Vagina (tissue), 2 donors: ENCODE data around the gene PRCP. TPM values are rescaled to one million over a fixed set of nuclear protein-coding genes. Genes with fewer than 3 reads are reported as not detected.
A peak's percentile ranks its signal among the peaks of the same experiment; 100 is the strongest.
"Not testable (repeated sequence)": the region's sequence is repeated elsewhere in the genome, so short reads cannot be mapped to it uniquely, and the experiment has no call there.

Experiments
- DNase-seq, 2 donors: peaks; one replicate each; pipeline ENCODE4 v3.0.0-alpha.2; 2017; ENCODE audit errors: extremely low spot score in 2 of 2
- H3K27ac ChIP-seq: fragments of 200-600 bp; sonication (generic); one replicate; pipeline ENCODE4 v1.5.1; 2019
- H3K27me3 ChIP-seq: fragments of 200-600 bp; sonication (generic); one replicate; pipeline ENCODE4 v1.5.1; 2019
- H3K36me3 ChIP-seq, 2 donors: fragments of 200-600 bp; sonication (generic); one replicate each; pipeline ENCODE4 v1.5.1; 2017 to 2019
- H3K4me1 ChIP-seq: fragments of 200-600 bp; sonication (generic); one replicate; pipeline ENCODE4 v1.5.1; 2019
- H3K4me3 ChIP-seq, 2 donors: fragments of 200-600 bp; sonication (generic); 1 replicate in 1 of 2; 2 replicates in 1 of 2; pipeline ENCODE4 v1.5.1; 2016 to 2019
- H3K9me3 ChIP-seq: fragments of 200-600 bp; sonication (generic); one replicate; pipeline ENCODE4 v1.5.1; 2019
- CTCF ChIP-seq, 3 experiments: fragments of 450-650 bp in 2 of 3; fragments of 200-600 bp in 1 of 3; sonication (generic) in 1 of 3; IDR thresholded peaks; one replicate each; pipeline ENCODE4 v1.5.1; 2017 to 2019; ENCODE audit warnings: antibody characterized with exemption in 3 of 3, mild to moderate bottlenecking in 2 of 3, moderate library complexity in 2 of 3
- POLR2A ChIP-seq, 2 donors: fragments of 450-650 bp; IDR thresholded peaks; one replicate each; pipeline ENCODE4 v1.6.1; 2017; ENCODE audit warnings: antibody characterized with exemption in 2 of 2, mild to moderate bottlenecking in 2 of 2, moderate library complexity in 2 of 2
- POLR2AphosphoS5 ChIP-seq, 2 donors: sonication (generic); formaldehyde crosslinking; IDR thresholded peaks; one replicate each; pipeline ENCODE4 v1.9.0; 2017; ENCODE audit warnings: antibody characterized with exemption in 2 of 2, mild to moderate bottlenecking in 2 of 2, low read depth in 1 of 2; ENCODE audit not compliant: insufficient read depth in 1 of 2
- intact Hi-C: fragments of 100-400 bp; cut with DNase I; formaldehyde crosslinking; loops from one replicate; pipeline ENCODE4 v1.15.1; 2023
- total RNA-seq: library from RNA; depleted of rRNA; stranded (reverse); fragments of >200 nt; gene quantifications from one replicate; pipeline ENCODE4 v1.2.3, GENCODE V29; 2016

Gene PRCP
- total RNA-seq = 79.3 TPM

- peak within 1 kb of the TSS; percentile 93 for H3K27ac ChIP-seq
- peak within 1 kb of the TSS; percentile 66 to 68 for H3K4me3 ChIP-seq
- H3K36me3 ChIP-seq = no peaks in the 10 kb centered on the region
- H3K27me3 ChIP-seq = no peaks in the 10 kb centered on the region
- no peaks in the 10 kb centered on the region for H3K9me3 ChIP-seq
- peak; percentile 96 to 97 for DNase-seq
- H3K4me1 ChIP-seq = peaks cover 16% of the 10 kb centered on the region
- intact Hi-C loops = loop anchor here (5.0 kb wide), 1 partner anchor 292 kb away; the partner anchor contains the start of gene ANKRD42
- peak; percentile 42 to 65 for TF ChIP-seq POLR2A (IDR thresholded peaks at IDR 0.05)
- TF ChIP-seq POLR2AphosphoS5 (IDR thresholded peaks at IDR 0.05; ENCODE audit: insufficient read depth in 1 of 2, low read depth in 1 of 2) = peak; percentile 61 to 89
- TF ChIP-seq CTCF (IDR thresholded peaks at IDR 0.05) = peak in 1 of 3 experiments; percentile 16
Observed at GRCh38 chr11:82900277-82901164, at the start of gene PRCP. PRCP (minus strand) TSS chr11:82900430; CDS start chr11:82900402, 28 bp downstream.

GRCh38 chr11:82949352-82949751 lies 49.1 kb upstream of the PRCP start:
- Histone ChIP-seq H3K36me3 (no peaks in the 10 kb centered on the region), H3K27ac (no peak overlapping the region), H3K4me3 (no peak overlapping the region), H3K4me1 (no peaks in the 10 kb centered on the region), H3K9me3 (no peaks in the 10 kb centered on the region), H3K27me3 (no peaks in the 10 kb centered on the region)
- intact Hi-C loops = no loop called here
- no peak for DNase-seq
- TF ChIP-seq CTCF (IDR thresholded peaks at IDR 0.05) = no peak
- no peak for TF ChIP-seq POLR2A (IDR thresholded peaks at IDR 0.05)
- TF ChIP-seq POLR2AphosphoS5 (IDR thresholded peaks at IDR 0.05; ENCODE audit: insufficient read depth in 1 of 2, low read depth in 1 of 2) = no peak

- Histone ChIP-seq H3K9me3 (no peaks in the 10 kb centered on the region), H3K27me3 (no peaks in the 10 kb centered on the region), H3K27ac (no peak overlapping the region), H3K4me1 (no peaks in the 10 kb centered on the region), H3K36me3 (no peaks in the 10 kb centered on the region), H3K4me3 (no peak overlapping the region)
- intact Hi-C loops = no loop called here
- TF ChIP-seq POLR2AphosphoS5 (IDR thresholded peaks at IDR 0.05; ENCODE audit: insufficient read depth in 1 of 2, low read depth in 1 of 2) (no peak), POLR2A (IDR thresholded peaks at IDR 0.05) (no peak), CTCF (IDR thresholded peaks at IDR 0.05) (no peak)
- no peak for DNase-seq
Observed at GRCh38 chr11:82945682-82946081, 45.5 kb upstream of the PRCP start.

- intact Hi-C loops = not testable (repeated sequence)
Observed at GRCh38 chr11:82945041-82945440, 44.8 kb upstream of the PRCP start.

GRCh38 chr11:82944198-82944597 lies 44.0 kb upstream of the PRCP start:
- Histone ChIP-seq H3K4me1 (no peaks in the 10 kb centered on the region), H3K9me3 (no peaks in the 10 kb centered on the region), H3K27me3 (no peaks in the 10 kb centered on the region), H3K4me3 (no peak overlapping the region), H3K27ac (no peak overlapping the region), H3K36me3 (no peaks in the 10 kb centered on the region)
- no peak for TF ChIP-seq CTCF (IDR thresholded peaks at IDR 0.05)
- no peak for TF ChIP-seq POLR2AphosphoS5 (IDR thresholded peaks at IDR 0.05; ENCODE audit: insufficient read depth in 1 of 2, low read depth in 1 of 2)
- no peak for TF ChIP-seq POLR2A (IDR thresholded peaks at IDR 0.05)
- no peak for DNase-seq
- intact Hi-C loops = no loop called here

More at GRCh38 chr11:82945041-82945440, 44.8 kb upstream of the PRCP start:
- H3K36me3 ChIP-seq, H3K4me1 ChIP-seq, H3K4me3 ChIP-seq, H3K27ac ChIP-seq, DNase-seq, H3K9me3 ChIP-seq, H3K27me3 ChIP-seq: not testable (repeated sequence)

GRCh38 chr11:82943430-82943829 lies 43.2 kb upstream of the PRCP start:
- H3K27me3 ChIP-seq, H3K4me1 ChIP-seq, H3K36me3 ChIP-seq, intact Hi-C loops, DNase-seq, H3K9me3 ChIP-seq, H3K4me3 ChIP-seq, H3K27ac ChIP-seq: not testable (repeated sequence)
